ENCODE data around the gene MAP2K5.

MAP2K5 gene

DNA sequence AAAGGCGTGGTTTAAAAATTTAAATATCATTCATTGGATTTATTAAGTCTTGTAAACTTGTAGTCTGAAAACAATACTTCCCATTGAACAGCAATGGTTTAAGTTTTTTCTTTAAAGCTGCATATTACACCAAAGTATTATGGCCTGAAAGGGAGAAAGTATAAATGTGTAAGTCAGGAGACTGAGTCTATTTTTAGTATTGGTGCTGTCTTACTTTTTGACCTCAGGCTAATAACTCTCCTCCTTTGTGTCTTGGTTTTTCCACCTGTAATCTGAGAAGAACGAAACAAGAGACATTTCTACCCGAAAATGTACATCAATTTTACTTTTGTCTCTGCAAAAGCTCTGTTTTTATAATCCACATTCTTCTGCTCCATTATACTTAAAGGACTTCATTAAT, 14.0 kb upstream of the MAP2K5 start:
- TF ChIP-seq CEBPB (IDR thresholded peaks at IDR 0.05) = no peak
- no peak for TF ChIP-seq EP300 (IDR thresholded peaks at IDR 0.05; ENCODE audit: borderline replicate concordance)
- no peak for TF ChIP-seq TAF1 (IDR thresholded peaks at IDR 0.05; ENCODE audit: low read depth)
- TF ChIP-seq RAD21 (IDR thresholded peaks at IDR 0.05; ENCODE audit: low read depth) = no peak
- TF ChIP-seq, protein P1, sequence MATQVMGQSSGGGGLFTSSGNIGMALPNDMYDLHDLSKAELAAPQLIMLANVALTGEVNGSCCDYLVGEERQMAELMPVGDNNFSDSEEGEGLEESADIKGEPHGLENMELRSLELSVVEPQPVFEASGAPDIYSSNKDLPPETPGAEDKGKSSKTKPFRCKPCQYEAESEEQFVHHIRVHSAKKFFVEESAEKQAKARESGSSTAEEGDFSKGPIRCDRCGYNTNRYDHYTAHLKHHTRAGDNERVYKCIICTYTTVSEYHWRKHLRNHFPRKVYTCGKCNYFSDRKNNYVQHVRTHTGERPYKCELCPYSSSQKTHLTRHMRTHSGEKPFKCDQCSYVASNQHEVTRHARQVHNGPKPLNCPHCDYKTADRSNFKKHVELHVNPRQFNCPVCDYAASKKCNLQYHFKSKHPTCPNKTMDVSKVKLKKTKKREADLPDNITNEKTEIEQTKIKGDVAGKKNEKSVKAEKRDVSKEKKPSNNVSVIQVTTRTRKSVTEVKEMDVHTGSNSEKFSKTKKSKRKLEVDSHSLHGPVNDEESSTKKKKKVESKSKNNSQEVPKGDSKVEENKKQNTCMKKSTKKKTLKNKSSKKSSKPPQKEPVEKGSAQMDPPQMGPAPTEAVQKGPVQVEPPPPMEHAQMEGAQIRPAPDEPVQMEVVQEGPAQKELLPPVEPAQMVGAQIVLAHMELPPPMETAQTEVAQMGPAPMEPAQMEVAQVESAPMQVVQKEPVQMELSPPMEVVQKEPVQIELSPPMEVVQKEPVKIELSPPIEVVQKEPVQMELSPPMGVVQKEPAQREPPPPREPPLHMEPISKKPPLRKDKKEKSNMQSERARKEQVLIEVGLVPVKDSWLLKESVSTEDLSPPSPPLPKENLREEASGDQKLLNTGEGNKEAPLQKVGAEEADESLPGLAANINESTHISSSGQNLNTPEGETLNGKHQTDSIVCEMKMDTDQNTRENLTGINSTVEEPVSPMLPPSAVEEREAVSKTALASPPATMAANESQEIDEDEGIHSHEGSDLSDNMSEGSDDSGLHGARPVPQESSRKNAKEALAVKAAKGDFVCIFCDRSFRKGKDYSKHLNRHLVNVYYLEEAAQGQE (IDR thresholded peaks at IDR 0.05; ENCODE audit: low read depth) = no peak
- no peak for TF ChIP-seq USF1 (IDR thresholded peaks at IDR 0.05)
- TF ChIP-seq CREB1 (IDR thresholded peaks at IDR 0.05; ENCODE audit: low read depth) = no peak
- no peak for TF ChIP-seq TCF12 (IDR thresholded peaks at IDR 0.05; ENCODE audit: low read depth)
- TF ChIP-seq EGR1 (IDR thresholded peaks at IDR 0.05) = no peak
- TF ChIP-seq ZBTB7A (IDR thresholded peaks at IDR 0.05; ENCODE audit: low read depth) = no peak

- TF ChIP-seq NFIC (IDR thresholded peaks at IDR 0.05) = no peak
- TF ChIP-seq, protein P1 (IDR thresholded peaks at IDR 0.05; ENCODE audit: low read depth) = no peak
- no peak for TF ChIP-seq FOXM1 (IDR thresholded peaks at IDR 0.05; ENCODE audit: borderline replicate concordance, low read depth)
- no peak for TF ChIP-seq EGR1 (IDR thresholded peaks at IDR 0.05)
- TF ChIP-seq ZBTB7A (IDR thresholded peaks at IDR 0.05; ENCODE audit: low read depth) = no peak
- TF ChIP-seq CREB1 (IDR thresholded peaks at IDR 0.05; ENCODE audit: low read depth) = no peak
- no peak for TF ChIP-seq TCF12 (IDR thresholded peaks at IDR 0.05; ENCODE audit: low read depth)
- TF ChIP-seq CEBPB (IDR thresholded peaks at IDR 0.05) = no peak
- no peak for TF ChIP-seq YY1 (IDR thresholded peaks at IDR 0.05; ENCODE audit: low read depth)
- no peak for TF ChIP-seq TAF1 (IDR thresholded peaks at IDR 0.05; ENCODE audit: low read depth)
- no peak for TF ChIP-seq TEAD4 (IDR thresholded peaks at IDR 0.05)
- TF ChIP-seq EP300 (IDR thresholded peaks at IDR 0.05; ENCODE audit: borderline replicate concordance) = no peak
- TF ChIP-seq RAD21 (IDR thresholded peaks at IDR 0.05; ENCODE audit: low read depth) = no peak
- TF ChIP-seq, protein P2, sequence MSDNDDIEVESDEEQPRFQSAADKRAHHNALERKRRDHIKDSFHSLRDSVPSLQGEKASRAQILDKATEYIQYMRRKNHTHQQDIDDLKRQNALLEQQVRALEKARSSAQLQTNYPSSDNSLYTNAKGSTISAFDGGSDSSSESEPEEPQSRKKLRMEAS (IDR thresholded peaks at IDR 0.05) = no peak
- no peak for TF ChIP-seq USF1 (IDR thresholded peaks at IDR 0.05)
Observed at GRCh38 chr15:67531379-67531914, 11.1 kb upstream of the MAP2K5 start.

- no peak for TF ChIP-seq TEAD4 (IDR thresholded peaks at IDR 0.05)
- no peak for TF ChIP-seq CEBPB (IDR thresholded peaks at IDR 0.05)
- TF ChIP-seq FOXM1 (IDR thresholded peaks at IDR 0.05; ENCODE audit: borderline replicate concordance, low read depth) = no peak
- TF ChIP-seq YY1 (IDR thresholded peaks at IDR 0.05; ENCODE audit: low read depth) = no peak
- no peak for TF ChIP-seq NFIC (IDR thresholded peaks at IDR 0.05)
- TF ChIP-seq, protein P2 (IDR thresholded peaks at IDR 0.05) = no peak
- TF ChIP-seq ZBTB7A (IDR thresholded peaks at IDR 0.05; ENCODE audit: low read depth) = no peak
- no peak for TF ChIP-seq TAF1 (IDR thresholded peaks at IDR 0.05; ENCODE audit: low read depth)
- no peak for TF ChIP-seq RAD21 (IDR thresholded peaks at IDR 0.05; ENCODE audit: low read depth)
- TF ChIP-seq, protein P1 (IDR thresholded peaks at IDR 0.05; ENCODE audit: low read depth) = no peak
- no peak for TF ChIP-seq USF1 (IDR thresholded peaks at IDR 0.05)
- TF ChIP-seq TCF12 (IDR thresholded peaks at IDR 0.05; ENCODE audit: low read depth) = no peak
- no peak for TF ChIP-seq EP300 (IDR thresholded peaks at IDR 0.05; ENCODE audit: borderline replicate concordance)
- no peak for TF ChIP-seq CREB1 (IDR thresholded peaks at IDR 0.05; ENCODE audit: low read depth)
- TF ChIP-seq EGR1 (IDR thresholded peaks at IDR 0.05) = no peak
Observed at GRCh38 chr15:67533873-67534272, 8.6 kb upstream of the MAP2K5 start.

- TF ChIP-seq RAD21 (IDR thresholded peaks at IDR 0.05; ENCODE audit: low read depth) (no peak), TCF12 (IDR thresholded peaks at IDR 0.05; ENCODE audit: low read depth) (no peak), CREB1 (IDR thresholded peaks at IDR 0.05; ENCODE audit: low read depth) (no peak), TEAD4 (IDR thresholded peaks at IDR 0.05) (no peak), ZBTB7A (IDR thresholded peaks at IDR 0.05; ENCODE audit: low read depth) (no peak)
Observed at GRCh38 chr15:67534360-67534759, 8.1 kb upstream of the MAP2K5 start.
